Measurements from ENCODE around the gene RIPOR2. TPM values are rescaled to one million over a fixed set of nuclear protein-coding genes. Genes with fewer than 3 reads are reported as not detected.

The RIPOR2 gene, protein sequence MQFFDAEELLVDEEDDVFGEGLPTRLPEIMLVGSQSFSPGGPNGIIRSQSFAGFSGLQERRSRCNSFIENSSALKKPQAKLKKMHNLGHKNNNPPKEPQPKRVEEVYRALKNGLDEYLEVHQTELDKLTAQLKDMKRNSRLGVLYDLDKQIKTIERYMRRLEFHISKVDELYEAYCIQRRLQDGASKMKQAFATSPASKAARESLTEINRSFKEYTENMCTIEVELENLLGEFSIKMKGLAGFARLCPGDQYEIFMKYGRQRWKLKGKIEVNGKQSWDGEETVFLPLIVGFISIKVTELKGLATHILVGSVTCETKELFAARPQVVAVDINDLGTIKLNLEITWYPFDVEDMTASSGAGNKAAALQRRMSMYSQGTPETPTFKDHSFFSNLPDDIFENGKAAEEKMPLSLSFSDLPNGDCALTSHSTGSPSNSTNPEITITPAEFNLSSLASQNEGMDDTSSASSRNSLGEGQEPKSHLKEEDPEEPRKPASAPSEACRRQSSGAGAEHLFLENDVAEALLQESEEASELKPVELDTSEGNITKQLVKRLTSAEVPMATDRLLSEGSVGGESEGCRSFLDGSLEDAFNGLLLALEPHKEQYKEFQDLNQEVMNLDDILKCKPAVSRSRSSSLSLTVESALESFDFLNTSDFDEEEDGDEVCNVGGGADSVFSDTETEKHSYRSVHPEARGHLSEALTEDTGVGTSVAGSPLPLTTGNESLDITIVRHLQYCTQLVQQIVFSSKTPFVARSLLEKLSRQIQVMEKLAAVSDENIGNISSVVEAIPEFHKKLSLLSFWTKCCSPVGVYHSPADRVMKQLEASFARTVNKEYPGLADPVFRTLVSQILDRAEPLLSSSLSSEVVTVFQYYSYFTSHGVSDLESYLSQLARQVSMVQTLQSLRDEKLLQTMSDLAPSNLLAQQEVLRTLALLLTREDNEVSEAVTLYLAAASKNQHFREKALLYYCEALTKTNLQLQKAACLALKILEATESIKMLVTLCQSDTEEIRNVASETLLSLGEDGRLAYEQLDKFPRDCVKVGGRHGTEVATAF
- total RNA-seq (2022; extraction: Qiagen RNA extraction), result 0.37 to 0.73 TPM (median 0.43 TPM) in 5 replicates

GRCh38 chr6:24935366-24936152 lies at the start of gene RIPOR2:
TSS of gene RIPOR2 (minus strand) at chr6:24935960. CDS start at chr6:24935898, 62 bp downstream.

DNA sequence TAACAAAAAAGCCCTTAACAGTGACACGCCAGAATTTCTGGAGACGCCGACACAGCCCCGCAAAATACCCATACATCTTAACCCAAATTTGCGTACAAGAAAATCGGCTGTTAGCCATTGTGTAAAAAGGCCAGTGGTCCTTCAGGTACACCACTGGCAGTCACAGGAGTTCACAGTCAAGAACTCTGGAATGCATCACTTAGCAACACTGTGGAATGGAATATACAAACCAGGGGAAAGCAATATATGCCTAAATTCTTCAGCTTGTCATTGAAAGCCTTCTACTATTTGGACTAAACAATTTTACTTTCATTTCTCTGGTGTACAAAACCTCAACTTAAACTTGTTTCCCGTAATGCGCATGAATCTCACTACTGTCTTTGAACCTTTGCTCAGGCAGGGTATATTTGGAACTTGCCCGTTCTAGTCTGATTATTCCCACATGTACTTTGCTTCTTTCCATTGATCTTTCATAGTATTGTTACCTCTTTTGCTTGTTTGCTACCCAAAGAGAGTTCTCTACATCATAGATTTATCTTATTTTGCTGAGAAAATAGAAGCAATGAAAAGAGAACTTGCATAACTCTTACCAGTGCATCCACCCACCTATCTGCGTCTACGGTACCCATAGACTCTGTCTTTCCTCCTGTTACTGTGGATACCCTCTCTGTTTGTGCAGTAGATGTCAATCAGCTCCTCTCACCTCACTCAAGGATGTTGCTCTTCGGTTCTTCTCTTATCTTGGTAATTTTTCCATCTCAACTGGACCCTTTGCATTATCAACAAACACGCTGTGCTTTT lies 136.8 kb downstream of the RIPOR2 start, which contains the start of gene ARMH2:
Gene ARMH2 (minus strand): TSS at position 178 of the 801 bp plus-strand sequence. CDS start 60 bp downstream, at position 118.

GRCh38 chr6:24774696-24775519 lies 160.9 kb downstream of the RIPOR2 start, which contains the start of gene GMNN:
TSS of gene GMNN (plus strand) at chr6:24774937. CDS start at chr6:24777247, 2,310 bp downstream.

Other genes with a start within 250 kb of the RIPOR2 start
- gene C6orf62, start 216.8 kb downstream of the RIPOR2 start, total RNA-seq (2022; extraction: Qiagen RNA extraction), result 51.1 to 73.4 TPM (median 54.6 TPM) in 5 replicates
- 59.9 to 61.8 TPM (median 60.8 TPM) in 5 replicates for gene GMNN, start 161.0 kb downstream of the RIPOR2 start, total RNA-seq (2022; extraction: Qiagen RNA extraction)
- not detected in 5 replicates for gene ARMH2, start 137.0 kb downstream of the RIPOR2 start, total RNA-seq (2022; extraction: Qiagen RNA extraction)